Ovary (tissue), 9 donors: Measurements from ENCODE around the gene SLC2A6. TPM values are rescaled to one million over a fixed set of nuclear protein-coding genes. Genes with fewer than 3 reads are reported as not detected.

Source experiments
- DNase-seq, 5 donors: peaks; one replicate each; pipeline ENCODE4 v3.0.0-alpha.2; 2019 to 2020
- H3K27ac ChIP-seq, 2 donors: fragments of 200-600 bp; one replicate each; pipeline versions ENCODE4 v1.5.1 to v1.8.0; 2019 to 2022
- H3K27me3 ChIP-seq: fragments of 200-600 bp; one replicate; pipeline ENCODE4 v1.8.0; 2022
- H3K36me3 ChIP-seq: fragments of 200-600 bp; sonication (generic); one replicate; pipeline ENCODE4 v1.5.1; 2019
- H3K4me1 ChIP-seq: one replicate; pipeline ENCODE4 v1.8.1; 2013; ENCODE audit warnings: mild to moderate bottlenecking, moderate library complexity; ENCODE audit not compliant: insufficient read depth
- H3K4me3 ChIP-seq: fragments of 200-600 bp; sonication (generic); one replicate; pipeline ENCODE4 v1.5.1; 2017
- H3K9me3 ChIP-seq, 2 donors: fragments of 200-600 bp in 1 of 2; sonication (generic) in 1 of 2; one replicate each; pipeline versions ENCODE4 v1.5.1 to v1.8.1; 2013 to 2019; ENCODE audit warnings: mild to moderate bottlenecking in 1 of 2, moderate library complexity in 1 of 2
- EP300 ChIP-seq: sonication (generic); formaldehyde crosslinking; IDR thresholded peaks from one replicate; pipeline ENCODE4 v1.6.1; 2017; ENCODE audit warnings: antibody characterized with exemption
- POLR2A ChIP-seq: fragments of 450-650 bp; IDR thresholded peaks from one replicate; pipeline ENCODE4 v1.6.1; 2017; ENCODE audit warnings: antibody characterized with exemption, mild to moderate bottlenecking, moderate library complexity
- WGBS, 3 donors: extraction: QIAGEN DNeasy Blood & Tissue Kit in 1 of 3; methylation state at CpG; one replicate each; pipeline versions ENCODE4 v1.1.5 to v1.1.7; 2013 to 2017; 5-methylcytosine and 5-hydroxymethylcytosine counted together
- intact Hi-C, 4 donors: fragments of 100-400 bp; cut with DNase I; formaldehyde crosslinking; loops; one replicate each; pipeline versions ENCODE4 v1.11.0 to v1.15.1; 2022 to 2023
- polyA plus RNA-seq, 2 donors: library from polyadenylated mRNA; stranded (reverse); fragments of 200-250 nt in 1 of 2; fragments of 350-450 nt in 1 of 2; fragmentation: Illumina TruSeq in 1 of 2; extraction: RNeasy Lipid Tissue Mini Kit (QIAGEN cat#74804) in 1 of 2; gene quantifications; one replicate each; pipeline ENCODE4 v1.2.3, GENCODE V29; 2013 to 2014
- total RNA-seq, 7 donors: library from RNA; depleted of rRNA in 2 of 7; stranded (reverse); fragments of >200 nt in 2 of 7; fragmentation: NEBNext Ultra II Directional in 3 of 7; extraction: Animal tissue kit (Norgen Biotek cat#: 25700) in 3 of 7; gene quantifications; one replicate each; pipeline versions ENCODE4 v1.1.0 to v1.2.4, GENCODE V29; 2016 to 2023
- TF ChIP-seq, protein P1 (sequence below), 3 donors: fragments of 450-650 bp in 2 of 3; fragments of 200-600 bp in 1 of 3; IDR thresholded peaks; one replicate each; pipeline versions ENCODE4 v1.5.1 to v1.8.0; 2016 to 2022; ENCODE audit warnings: antibody characterized with exemption in 3 of 3, mild to moderate bottlenecking in 1 of 3
- donor health status: DM: no; HTN: no; CAD: no; lungs with moderate emphysema.
- donor health status: DM: no; HTN: no; CAD: no.
- donor health status: Bipolar disorder and iron deficiency.
- donor health status: DM: yes; HTN: yes; CAD: no.
- donor health status: DM: no; HTN: no; CAD: no.
- donor health status: DM: yes; HTN: yes; CAD: no.

SLC2A6 gene
- total and polyA plus RNA-seq, 9 donors, result 0.37 to 7.4 (median 0.94) TPM

DNA sequence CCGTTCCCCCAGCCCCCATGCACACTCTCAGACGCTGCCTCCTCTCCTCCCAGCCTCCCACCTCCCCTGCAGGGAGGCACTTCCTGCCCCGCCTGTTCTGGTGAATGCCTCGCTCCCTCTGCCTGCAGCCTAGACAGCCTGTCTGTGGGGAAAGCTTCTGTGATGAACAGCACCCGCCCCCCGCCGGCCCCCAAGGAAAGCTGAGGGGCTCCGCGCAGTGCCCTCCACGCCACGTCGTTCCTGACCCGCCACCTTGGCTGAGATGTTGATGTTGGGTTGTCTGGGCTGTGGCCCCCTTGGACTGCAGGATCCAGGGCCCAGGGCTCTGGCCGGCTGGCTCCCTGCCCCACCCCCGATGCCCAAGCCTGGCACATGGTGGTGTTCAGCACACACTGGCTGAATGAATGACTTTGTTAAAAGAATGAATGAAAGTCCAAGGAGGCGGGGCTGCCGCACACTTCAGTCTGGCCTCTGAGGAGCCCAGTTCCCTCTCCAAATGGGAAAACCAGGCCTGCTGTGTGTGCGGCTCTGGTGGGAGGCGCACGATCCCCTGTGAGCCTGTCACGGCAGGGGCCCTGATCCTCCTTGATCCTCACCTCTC, 47.9 kb upstream of the SLC2A6 start:
- peak in 1 of 5 donors; percentile 45 for DNase-seq
- 19 to 31% (median 21%) methylated on average over 21 of the region's 21 CpGs for WGBS, 3 donors
- intact Hi-C loops, result loop anchor here in 1 of 4 donors (10.0 kb wide), 1 partner anchor 198 kb away; no protein-coding TSS in a partner anchor
- no peak for TF ChIP-seq EP300
- TF ChIP-seq, protein P1, sequence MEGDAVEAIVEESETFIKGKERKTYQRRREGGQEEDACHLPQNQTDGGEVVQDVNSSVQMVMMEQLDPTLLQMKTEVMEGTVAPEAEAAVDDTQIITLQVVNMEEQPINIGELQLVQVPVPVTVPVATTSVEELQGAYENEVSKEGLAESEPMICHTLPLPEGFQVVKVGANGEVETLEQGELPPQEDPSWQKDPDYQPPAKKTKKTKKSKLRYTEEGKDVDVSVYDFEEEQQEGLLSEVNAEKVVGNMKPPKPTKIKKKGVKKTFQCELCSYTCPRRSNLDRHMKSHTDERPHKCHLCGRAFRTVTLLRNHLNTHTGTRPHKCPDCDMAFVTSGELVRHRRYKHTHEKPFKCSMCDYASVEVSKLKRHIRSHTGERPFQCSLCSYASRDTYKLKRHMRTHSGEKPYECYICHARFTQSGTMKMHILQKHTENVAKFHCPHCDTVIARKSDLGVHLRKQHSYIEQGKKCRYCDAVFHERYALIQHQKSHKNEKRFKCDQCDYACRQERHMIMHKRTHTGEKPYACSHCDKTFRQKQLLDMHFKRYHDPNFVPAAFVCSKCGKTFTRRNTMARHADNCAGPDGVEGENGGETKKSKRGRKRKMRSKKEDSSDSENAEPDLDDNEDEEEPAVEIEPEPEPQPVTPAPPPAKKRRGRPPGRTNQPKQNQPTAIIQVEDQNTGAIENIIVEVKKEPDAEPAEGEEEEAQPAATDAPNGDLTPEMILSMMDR (IDR thresholded peaks at IDR 0.05), result no peak
- TF ChIP-seq POLR2A, result no peak
- H3K36me3 ChIP-seq, result no peaks in the 10 kb centered on the region
- no peaks in the 10 kb centered on the region for H3K9me3 ChIP-seq
- H3K4me3 ChIP-seq, result no peak overlapping the region
- no peaks in the 10 kb centered on the region for H3K27me3 ChIP-seq
- peak overlapping the region in 1 of 2 donors; percentile 49 for H3K27ac ChIP-seq
- peaks cover 17% of the 10 kb centered on the region for H3K4me1 ChIP-seq

DNA sequence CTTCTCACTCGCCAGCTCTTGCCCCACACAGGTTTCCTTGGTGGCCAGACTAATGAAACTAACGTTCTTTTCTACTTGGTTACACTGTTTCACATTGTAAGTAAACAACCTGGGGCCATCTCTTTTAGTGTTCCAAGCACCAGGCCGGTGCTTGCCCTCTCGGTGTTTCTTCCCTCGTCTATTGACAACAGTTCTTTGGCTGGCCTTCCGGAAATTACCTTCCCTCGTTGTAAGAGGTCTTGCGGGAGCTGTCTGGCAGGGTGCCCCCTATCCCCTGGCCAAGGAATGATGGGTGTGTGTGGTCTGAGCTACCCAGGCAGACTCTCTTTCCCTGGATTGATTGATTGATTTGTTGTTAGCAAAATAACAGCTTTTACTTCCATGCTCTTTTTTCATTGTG, 46.8 kb upstream of the SLC2A6 start:
- intact Hi-C loops, result loop anchor here in 1 of 4 donors (10.0 kb wide), 1 partner anchor 199 kb away; no protein-coding TSS in a partner anchor
- 61 to 68% (median 62%) methylated on average over 8 of the region's 8 CpGs for WGBS, 3 donors
- no peak overlapping the region for H3K27ac ChIP-seq

GRCh38 chr9:133524679-133525228, 45.9 kb upstream of the SLC2A6 start, which contains the start of gene MYMK:
TSS of gene MYMK (minus strand) at chr9:133524959. CDS start at chr9:133524844, 115 bp downstream.
- intact Hi-C loops, result loop anchor here in 1 of 4 donors (10.0 kb wide), 1 partner anchor 200 kb away; no protein-coding TSS in a partner anchor
- H3K27ac ChIP-seq, result no peak within 1 kb of the TSS

More for the DNA sequence above, 46.8 kb upstream of the SLC2A6 start:
- Histone ChIP-seq H3K27me3 (no peaks in the 10 kb centered on the region), H3K36me3 (no peaks in the 10 kb centered on the region), H3K4me3 (no peak overlapping the region), H3K4me1 (peaks cover 17% of the 10 kb centered on the region), H3K9me3 (no peaks in the 10 kb centered on the region)
- TF ChIP-seq POLR2A (no peak), EP300 (no peak)
- TF ChIP-seq, protein P1 (IDR thresholded peaks at IDR 0.05), result no peak
- peak in 1 of 5 donors; percentile 35 for DNase-seq

DNA sequence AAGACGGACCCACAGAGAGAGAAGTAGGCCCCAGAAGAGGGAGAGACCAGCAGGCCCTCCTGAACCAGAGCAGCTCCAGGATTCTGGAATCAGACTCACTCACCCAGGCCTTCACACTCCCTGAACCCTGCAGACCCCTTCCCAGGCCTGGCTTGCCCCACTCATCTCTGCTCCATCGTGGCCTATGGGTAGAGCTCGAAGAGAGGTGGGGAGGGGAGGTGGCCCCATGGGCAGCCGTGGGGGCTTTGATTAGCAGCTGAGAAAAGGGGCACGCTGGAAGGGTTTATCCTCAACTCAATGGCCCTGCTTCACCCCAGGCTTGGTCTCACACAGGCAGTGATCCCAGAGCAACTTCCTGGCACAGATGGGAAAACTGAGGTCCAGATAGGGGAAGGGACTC, 45.2 kb upstream of the SLC2A6 start:
- Histone ChIP-seq H3K36me3 (no peaks in the 10 kb centered on the region), H3K27ac (no peak overlapping the region), H3K4me1 (peaks cover 17% of the 10 kb centered on the region), H3K27me3 (no peaks in the 10 kb centered on the region), H3K9me3 (no peaks in the 10 kb centered on the region), H3K4me3 (no peak overlapping the region)
- peak in 1 of 5 donors; percentile 10 for DNase-seq
- no peak for TF ChIP-seq POLR2A
- WGBS, 3 donors, result 88 to 94% (median 91%) methylated on average over 5 of the region's 5 CpGs
- intact Hi-C loops, result loop anchor here in 1 of 4 donors (10.0 kb wide), 1 partner anchor 201 kb away; no protein-coding TSS in a partner anchor

More at GRCh38 chr9:133524679-133525228, 45.9 kb upstream of the SLC2A6 start, which contains the start of gene MYMK:
- WGBS, 3 donors, result 97% methylated on average over 17 of the region's 17 CpGs
- DNase-seq, result peak in 1 of 5 donors; percentile 21
- Histone ChIP-seq H3K36me3 (no peaks in the 10 kb centered on the region), H3K4me3 (no peak within 1 kb of the TSS), H3K27me3 (no peaks in the 10 kb centered on the region), H3K4me1 (peaks cover 17% of the 10 kb centered on the region), H3K9me3 (no peaks in the 10 kb centered on the region)
- TF ChIP-seq, protein P1 (IDR thresholded peaks at IDR 0.05), result no peak
- TF ChIP-seq EP300, result no peak
- TF ChIP-seq POLR2A, result no peak

- TF ChIP-seq, protein P1 (IDR thresholded peaks at IDR 0.05), result no peak
- TF ChIP-seq POLR2A (no peak), EP300 (no peak)
- Histone ChIP-seq H3K4me1 (peaks cover 13% of the 10 kb centered on the region), H3K27ac (no peak overlapping the region), H3K27me3 (no peaks in the 10 kb centered on the region), H3K36me3 (no peaks in the 10 kb centered on the region), H3K4me3 (no peak overlapping the region), H3K9me3 (no peaks in the 10 kb centered on the region)
- intact Hi-C loops, result loop anchor here in 1 of 4 donors (10.0 kb wide), 1 partner anchor 202 kb away; no protein-coding TSS in a partner anchor
- WGBS, 3 donors, result 89 to 92% (median 90%) methylated on average over 8 of the region's 8 CpGs
- DNase-seq, result peak in 1 of 5 donors; percentile 9
Observed at GRCh38 chr9:133523106-133523505, 44.2 kb upstream of the SLC2A6 start.
